H1 (cell line): ENCODE results near the gene LTC4S.

Source experiments
- CHD1 ChIP-seq: IDR thresholded peaks from 2 replicates; pipeline ENCODE4 v1.6.1; 2012; ENCODE audit warnings: low read depth, low read length, improper control_type of control experiment
- CTBP2 ChIP-seq: IDR thresholded peaks from 2 replicates; pipeline ENCODE4 v1.7.0; 2011; ENCODE audit warnings: borderline replicate concordance, mild to moderate bottlenecking, moderate library complexity, mixed read lengths, low read length; ENCODE audit not compliant: insufficient read depth, insufficient read length
- CTCF ChIP-seq, 3 experiments: IDR thresholded peaks; 1 replicate in 2 of 3; 2 replicates in 1 of 3; pipeline versions ENCODE4 v1.5.1 to v1.6.1; 2011; ENCODE audit warnings: low read length in 3 of 3, mild to moderate bottlenecking in 3 of 3, inconsistent platforms in 2 of 3, low read depth in 1 of 3, moderate library complexity in 1 of 3; ENCODE audit not compliant: insufficient read depth in 1 of 3; ENCODE audit errors: control extremely low read depth in 1 of 3
- EP300 ChIP-seq, 2 experiments: IDR thresholded peaks; 1 replicate in 1 of 2; 2 replicates in 1 of 2; pipeline ENCODE4 v1.6.1; 2011 to 2012; ENCODE audit warnings: low read depth in 2 of 2, low read length in 2 of 2, mild to moderate bottlenecking in 2 of 2, borderline replicate concordance in 1 of 2, inconsistent platforms in 1 of 2, moderate library complexity in 1 of 2
- EZH2 ChIP-seq: fragments of 200-600 bp; sonication (generic); IDR thresholded peaks from 2 replicates; pipeline ENCODE4 v1.7.1; 2012; ENCODE audit warnings: low read depth, mild to moderate bottlenecking, moderate library complexity, low read length, inconsistent platforms; ENCODE audit not compliant: severe bottlenecking
- FOSL1 ChIP-seq: IDR thresholded peaks from 2 replicates; pipeline ENCODE4 v1.6.1; 2011; ENCODE audit warnings: mild to moderate bottlenecking, low read depth, low read length, moderate library complexity; ENCODE audit not compliant: insufficient read depth
- HDAC2 ChIP-seq, 2 experiments: fragments of 300-600 bp in 1 of 2; sonication (generic) in 1 of 2; IDR thresholded peaks; 2 replicates each; pipeline ENCODE4 v1.6.1; 2011 to 2012; ENCODE audit warnings: low read depth in 2 of 2, low read length in 2 of 2, mild to moderate bottlenecking in 2 of 2, moderate library complexity in 2 of 2, borderline replicate concordance in 1 of 2, inconsistent platforms in 1 of 2
- PHF8 ChIP-seq: fragments of 200-600 bp; sonication (generic); conservative IDR thresholded peaks from 2 replicates; pipeline ENCODE4 v1.7.1; 2012; ENCODE audit warnings: low read depth, mild to moderate bottlenecking, inconsistent platforms, low read length, moderate library complexity
- POLR2A ChIP-seq, 2 experiments: IDR thresholded peaks; 1 replicate in 1 of 2; 2 replicates in 1 of 2; pipeline ENCODE4 v1.6.1; 2011; ENCODE audit warnings: low read depth in 2 of 2, low read length in 2 of 2, mild to moderate bottlenecking in 2 of 2; ENCODE audit errors: control extremely low read depth in 1 of 2
- POLR2AphosphoS5 ChIP-seq: IDR thresholded peaks from 2 replicates; pipeline ENCODE4 v1.6.1; 2011; ENCODE audit warnings: low read depth, low read length
- RNF2 ChIP-seq: fragments of 200-900, 300-1000 bp; sonication (generic); IDR thresholded peaks from 2 replicates; pipeline ENCODE4 v1.7.1; 2016; ENCODE audit warnings: borderline replicate concordance, low read depth, mild to moderate bottlenecking, antibody characterized with exemption, low read length; ENCODE audit not compliant: poor library complexity, severe bottlenecking; ENCODE audit errors: missing control alignments
- SP1 ChIP-seq: IDR thresholded peaks from 2 replicates; pipeline ENCODE4 v1.6.1; 2011; ENCODE audit warnings: low read depth, low read length

DNA sequence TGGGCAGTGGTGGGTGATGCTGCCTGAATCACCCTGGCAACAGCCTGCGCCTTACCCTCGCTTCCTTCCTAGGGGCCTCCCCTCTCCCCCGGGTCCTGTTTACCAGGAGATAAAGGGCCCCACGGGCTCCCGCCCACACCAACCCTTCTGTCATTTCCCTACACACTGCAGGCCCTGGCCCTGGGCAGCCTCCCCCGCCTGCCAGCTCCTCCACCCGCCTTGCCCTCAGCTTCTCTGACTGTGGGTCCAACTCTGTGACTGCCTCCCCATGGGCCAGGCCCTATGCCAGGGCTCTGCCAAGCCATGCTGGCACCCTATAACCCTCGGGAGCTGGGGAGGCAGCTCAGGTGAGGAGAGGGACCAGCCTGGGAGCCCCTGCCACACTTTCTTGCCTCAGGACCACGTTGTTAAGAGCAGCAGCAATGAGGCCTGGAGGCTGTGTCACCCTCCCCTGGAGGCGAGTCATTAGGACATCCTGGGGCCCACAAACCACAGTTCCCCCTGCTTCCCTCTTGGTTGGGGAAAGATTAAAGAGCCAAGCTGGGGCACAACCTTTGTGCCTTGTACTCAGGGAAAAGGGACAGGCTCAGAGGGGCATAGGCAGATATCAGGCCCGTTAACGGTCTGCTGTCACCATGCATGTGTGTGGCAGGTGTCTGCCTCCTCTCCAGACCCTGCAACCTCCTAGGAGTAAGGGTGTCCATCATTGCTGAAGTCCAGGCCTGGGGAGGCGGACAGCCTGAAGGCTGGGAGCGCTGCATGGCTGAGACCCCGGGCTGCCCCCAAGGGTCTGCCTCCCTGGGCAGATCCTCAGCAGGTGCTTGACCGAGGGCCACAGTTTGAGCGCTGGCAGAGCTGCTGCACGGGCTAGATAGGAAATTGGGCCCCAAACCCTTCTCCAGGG is 10.1 kb downstream of the LTC4S start:
- no peak for TF ChIP-seq EP300 (IDR thresholded peaks at IDR 0.05; ENCODE audit: borderline replicate concordance in 1 of 2, low read depth in 2 of 2, low read length in 2 of 2)
- no peak for TF ChIP-seq POLR2A (IDR thresholded peaks at IDR 0.05; ENCODE audit: control extremely low read depth in 1 of 2, low read depth in 2 of 2, low read length in 2 of 2)
- no peak for TF ChIP-seq HDAC2 (IDR thresholded peaks at IDR 0.05; ENCODE audit: borderline replicate concordance in 1 of 2, low read depth in 2 of 2, low read length in 2 of 2)
- no peak for TF ChIP-seq SP1
- no peak for TF ChIP-seq EZH2
- TF ChIP-seq FOSL1, result no peak
- TF ChIP-seq POLR2AphosphoS5, result no peak
- TF ChIP-seq CHD1, result no peak
- no peak for TF ChIP-seq RNF2
- TF ChIP-seq CTCF (IDR thresholded peaks at IDR 0.05; ENCODE audit: control extremely low read depth in 1 of 3, insufficient read depth in 1 of 3, low read depth in 1 of 3, low read length in 3 of 3), result no peak
- TF ChIP-seq PHF8, result no peak
- TF ChIP-seq CTBP2, result no peak
